Activated B cell treated with CpG ODN at 0.5 μM for 24 hours (primary cell): ENCODE data around the gene CCND2. TPM values are rescaled to one million over a fixed set of nuclear protein-coding genes. Genes with fewer than 3 reads are reported as not detected.

Experiments
- ATAC-seq: fragments of 200-7000 bp; cut with Tn5 transposase; one replicate; pipeline ENCODE4 v1.10.0; 2021; ENCODE audit warnings: low read depth, mild to moderate bottlenecking, moderate library complexity
- CTCF ChIA-PET: fragments of 350-600 bp; sonication (Branson Sonifier 250); formaldehyde crosslinking; loops from one replicate; lab custom pipeline; 2021; ENCODE audit warnings: antibody characterized with exemption; lab: Charles Lee
- POLR2A ChIA-PET: fragments of 350-600 bp; sonication (Branson Sonifier 250); formaldehyde crosslinking; loops from one replicate; lab custom pipeline; 2021; ENCODE audit warnings: antibody characterized with exemption; lab: Charles Lee
- DNase-seq: peaks from one replicate; pipeline ENCODE4 v3.0.0; 2022
- H3K27ac Mint-ChIP-seq: one replicate; pipeline ENCODE4 v1.8.0; 2020; ENCODE audit warnings: mixed read lengths
- H3K27me3 Mint-ChIP-seq: one replicate; pipeline ENCODE4 v1.8.0; 2021; ENCODE audit warnings: mixed read lengths
- H3K36me3 Mint-ChIP-seq: one replicate; pipeline ENCODE4 v1.8.0; 2021; ENCODE audit warnings: low read depth, mixed read lengths
- H3K4me1 Mint-ChIP-seq: one replicate; pipeline ENCODE4 v1.8.0; 2021; ENCODE audit warnings: mixed read lengths
- H3K4me3 Mint-ChIP-seq: one replicate; pipeline ENCODE4 v1.8.0; 2020; ENCODE audit warnings: mild to moderate bottlenecking, mixed read lengths
- H3K9me3 Mint-ChIP-seq: one replicate; pipeline ENCODE4 v1.8.0; 2020; ENCODE audit warnings: mixed read lengths
- CTCF ChIP-seq: fragments of 200-600 bp; IDR thresholded peaks from one replicate; pipeline ENCODE4 v1.8.0; 2022; ENCODE audit warnings: antibody characterized with exemption, mild to moderate bottlenecking
- intact Hi-C: fragments of 100-400 bp; cut with micrococcal nuclease; formaldehyde crosslinking; loops from one replicate; pipeline ENCODE4 v1.15.1; 2024
- total RNA-seq: library from RNA; stranded (reverse); gene quantifications from 2 replicates; pipeline ENCODE4 v1.2.3, GENCODE V29; 2022

CCND2 gene
- total RNA-seq, 1 donor from 2014 or later, result 237 TPM

- intact Hi-C loops, result no loop called here
- no peak for TF ChIP-seq CTCF
- ATAC-seq, result no peak
- Mint-ChIP-seq H3K4me3 (no peak overlapping the region), H3K4me1 (peaks cover 24% of the 10 kb centered on the region), H3K36me3 (no peaks in the 10 kb centered on the region), H3K27ac (no peak overlapping the region), H3K9me3 (no peaks in the 10 kb centered on the region), H3K27me3 (no peaks in the 10 kb centered on the region)
- ChIA-PET POLR2A (no interaction called here), CTCF (no interaction called here)
- no peak for DNase-seq
Observed at GRCh38 chr12:4228122-4228580, 45.4 kb upstream of the CCND2 start.

GRCh38 chr12:4230526-4230925 is 43.0 kb upstream of the CCND2 start:
- Mint-ChIP-seq H3K4me3 (no peak overlapping the region), H3K9me3 (peaks cover 5% of the 10 kb centered on the region), H3K4me1 (peaks cover 2% of the 10 kb centered on the region), H3K27ac (no peak overlapping the region), H3K36me3 (no peaks in the 10 kb centered on the region), H3K27me3 (no peaks in the 10 kb centered on the region)
- no peak for DNase-seq
- no peak for TF ChIP-seq CTCF
- CTCF ChIA-PET, result no interaction called here
- no peak for ATAC-seq
- intact Hi-C loops, result no loop called here
- POLR2A ChIA-PET, result interaction anchor here (0.6 kb wide), 1 partner anchor 120 kb away, joined by 5 read pairs; no protein-coding TSS in a partner anchor

GRCh38 chr12:4238577-4238976 is 35.0 kb upstream of the CCND2 start:
- Mint-ChIP-seq H3K36me3 (no peaks in the 10 kb centered on the region), H3K27ac (no peak overlapping the region), H3K4me3 (no peak overlapping the region), H3K4me1 (no peaks in the 10 kb centered on the region), H3K9me3 (peaks cover 28% of the 10 kb centered on the region), H3K27me3 (peaks cover 4% of the 10 kb centered on the region)
- intact Hi-C loops, result no loop called here
- DNase-seq, result no peak
- ATAC-seq, result no peak
- POLR2A ChIA-PET, result interaction anchor here (0.7 to 1.0 kb wide), 2 partner anchors 23 to 210 kb away, joined by 3 to 9 read pairs; no protein-coding TSS in a partner anchor
- CTCF ChIA-PET, result no interaction called here
- TF ChIP-seq CTCF, result no peak

GRCh38 chr12:4239746-4240145 is 33.8 kb upstream of the CCND2 start:
- peaks cover 8% of the 10 kb centered on the region for H3K27me3 Mint-ChIP-seq
- H3K36me3 Mint-ChIP-seq, result no peaks in the 10 kb centered on the region
- no peak overlapping the region for H3K27ac Mint-ChIP-seq
- no peaks in the 10 kb centered on the region for H3K4me1 Mint-ChIP-seq
- intact Hi-C loops, result no loop called here
- no peak overlapping the region for H3K4me3 Mint-ChIP-seq
- no peak for TF ChIP-seq CTCF
- ChIA-PET POLR2A (interaction anchor here (0.6 to 1.0 kb wide), 2 partner anchors 24 to 90 kb away, joined by 3 read pairs; no protein-coding TSS in a partner anchor), CTCF (no interaction called here)
- H3K9me3 Mint-ChIP-seq, result peaks cover 28% of the 10 kb centered on the region
- DNase-seq (no peak), ATAC-seq (no peak)

GRCh38 chr12:4240161-4240783 is 33.3 kb upstream of the CCND2 start:
- Mint-ChIP-seq H3K27me3 (peaks cover 9% of the 10 kb centered on the region), H3K36me3 (no peaks in the 10 kb centered on the region), H3K4me3 (no peak overlapping the region), H3K9me3 (peaks cover 25% of the 10 kb centered on the region), H3K27ac (no peak overlapping the region), H3K4me1 (no peaks in the 10 kb centered on the region)
- ATAC-seq (no peak), DNase-seq (no peak)
- intact Hi-C loops, result no loop called here
- ChIA-PET CTCF (no interaction called here), POLR2A (interaction anchor here (1.0 kb wide), 1 partner anchor 32 kb away, joined by 4 read pairs; no protein-coding TSS in a partner anchor)
- TF ChIP-seq CTCF, result no peak
